Astrocyte of the cerebellum (primary cell): Measurements from ENCODE around the gene AXIN2.
A peak's percentile ranks its signal among the peaks of the same experiment; 100 is the strongest.
"Not testable (repeated sequence)": the region's sequence is repeated elsewhere in the genome, so short reads cannot be mapped to it uniquely, and the experiment has no call there.

Experiments
- DNase-seq: peaks from one replicate; pipeline ENCODE4 v3.0.0-alpha.2; 2011; ENCODE audit warnings: low read depth
- H3K4me3 ChIP-seq: 2 replicates; pipeline ENCODE4 v1.5.1; 2011; ENCODE audit warnings: mild to moderate bottlenecking, low read depth, low read length, moderate library complexity
- CTCF ChIP-seq: IDR thresholded peaks from 2 replicates; pipeline ENCODE4 v1.5.1; 2012; ENCODE audit warnings: low read length, low read depth, moderate library complexity, mild to moderate bottlenecking; ENCODE audit errors: missing control alignments
- in situ Hi-C: cut with HindIII; loops from 2 replicates; pipeline ENCODE4 v1.10.0; 2017; ENCODE audit warnings: low sequenced_read_pairs

Gene AXIN2

DNA sequence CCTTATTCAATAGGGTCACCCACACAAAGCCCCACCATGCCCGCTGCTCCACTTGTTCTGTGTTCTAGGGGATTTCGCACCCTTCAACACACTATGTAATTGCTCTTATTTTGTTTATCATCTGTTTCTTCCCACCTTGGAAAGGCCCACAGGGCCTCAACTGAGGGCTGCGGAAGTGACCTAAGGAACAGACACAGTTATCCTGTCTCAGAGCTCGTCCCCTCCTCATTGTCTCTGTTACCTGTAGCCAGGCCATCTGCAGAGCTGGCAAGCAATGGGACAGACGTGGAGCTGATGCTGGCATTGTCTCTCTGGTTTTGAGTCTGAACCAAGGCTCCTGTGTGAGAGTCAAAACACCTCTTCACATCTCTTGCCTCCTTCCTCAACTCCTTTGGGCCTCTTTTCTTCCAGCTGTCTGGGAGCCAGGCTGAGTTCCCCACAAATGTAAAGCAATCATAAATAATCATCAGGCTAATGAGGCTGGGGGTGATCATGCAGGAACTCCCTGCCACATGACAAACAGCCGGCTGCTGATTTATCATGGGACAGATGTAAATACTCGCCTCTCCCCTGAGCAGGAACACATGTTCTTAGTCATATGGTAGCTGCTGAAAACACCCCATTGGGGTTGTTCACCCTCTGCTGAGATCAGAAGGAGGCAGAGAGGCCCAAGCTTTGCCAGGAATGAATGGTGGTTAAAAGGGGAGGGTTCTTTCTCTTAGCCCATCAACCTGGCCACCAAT, 71.9 kb downstream of the AXIN2 start:
- no peak overlapping the region for H3K4me3 ChIP-seq
- in situ Hi-C loops = no loop called here
- no peak for TF ChIP-seq CTCF
- no peak for DNase-seq

- in situ Hi-C loops = no loop called here
- DNase-seq = no peak
- no peak overlapping the region for H3K4me3 ChIP-seq
- TF ChIP-seq CTCF = no peak
Measured at GRCh38 chr17:65488665-65489064, 72.8 kb downstream of the AXIN2 start.

- H3K4me3 ChIP-seq = no peak overlapping the region
- TF ChIP-seq CTCF = no peak
Measured at GRCh38 chr17:65487990-65488389, 73.5 kb downstream of the AXIN2 start.

DNA sequence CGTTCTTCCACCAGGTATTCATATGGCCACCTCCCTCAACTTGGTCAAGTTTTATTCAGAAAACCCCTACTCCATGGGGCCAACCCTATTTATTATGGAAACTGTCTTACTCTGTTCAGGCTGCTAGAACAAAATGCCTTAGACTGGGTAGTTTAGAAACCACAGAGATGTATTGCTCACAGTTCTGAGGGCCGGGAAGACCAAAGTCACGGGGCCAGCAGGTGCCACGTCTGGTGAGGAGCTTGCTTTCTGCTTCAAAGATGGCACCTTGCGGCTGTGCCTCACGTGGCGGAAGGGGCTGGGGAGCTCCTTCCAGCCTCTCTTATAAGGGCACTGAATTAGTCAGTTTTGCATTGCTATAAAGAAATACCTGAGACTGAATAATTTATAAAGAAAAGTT, 74.3 kb downstream of the AXIN2 start:
- no peak for DNase-seq
- in situ Hi-C loops = no loop called here

More at GRCh38 chr17:65487990-65488389, 73.5 kb downstream of the AXIN2 start:
- no peak for DNase-seq
- in situ Hi-C loops = no loop called here

DNA sequence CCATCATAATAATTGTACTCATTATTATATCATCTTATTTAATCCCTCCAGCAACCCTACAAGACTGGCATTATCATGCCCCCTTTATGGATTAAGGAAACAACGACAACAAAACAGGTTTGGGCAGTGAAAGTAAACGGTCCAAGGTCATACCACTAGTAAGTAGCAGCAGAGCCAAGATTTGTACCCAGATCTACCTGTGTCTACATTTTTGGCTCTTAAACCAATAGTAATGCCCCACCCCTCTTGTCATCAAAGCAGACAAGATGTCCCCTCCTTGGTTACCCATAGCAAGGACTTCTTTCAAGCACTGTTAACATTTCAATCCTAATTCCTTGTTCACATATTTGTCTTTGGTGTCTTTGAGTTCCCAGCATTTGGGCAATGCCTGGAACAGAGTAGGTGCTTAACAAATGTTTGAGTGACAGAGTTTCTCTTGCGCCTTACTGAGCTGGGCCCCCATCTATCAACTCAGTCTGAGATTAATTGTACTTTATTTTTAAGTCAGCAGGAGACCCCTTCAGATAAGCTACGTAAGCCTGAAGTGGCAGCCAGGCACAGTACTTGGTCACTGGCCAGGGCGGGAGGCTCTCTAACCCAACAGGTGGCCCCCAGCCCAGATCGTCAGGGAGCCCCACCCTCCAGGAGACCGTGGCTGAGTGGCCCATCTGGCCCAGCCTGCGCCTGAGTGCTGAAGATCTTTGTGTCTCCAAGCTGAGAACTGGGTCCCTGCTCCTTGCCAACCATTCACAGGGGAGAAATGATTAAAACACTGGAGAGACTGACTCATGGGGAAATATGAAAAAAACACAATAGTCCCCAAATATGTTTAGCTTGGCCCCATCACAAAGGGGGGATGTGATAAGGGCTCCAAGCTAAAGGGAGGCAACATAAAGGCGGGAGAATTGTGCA, 75.8 kb downstream of the AXIN2 start:
- TF ChIP-seq CTCF = no peak
- peak; percentile 49 for DNase-seq
- in situ Hi-C loops = no loop called here
- no peak overlapping the region for H3K4me3 ChIP-seq

More for the DNA sequence above, 74.3 kb downstream of the AXIN2 start:
- H3K4me3 ChIP-seq = no peak overlapping the region
- TF ChIP-seq CTCF = no peak

- in situ Hi-C loops, H3K4me3 ChIP-seq, DNase-seq: not testable (repeated sequence)
Measured at GRCh38 chr17:65484405-65484804, 77.0 kb downstream of the AXIN2 start.

GRCh38 chr17:65483438-65483837, 78.0 kb downstream of the AXIN2 start:
- no peak for TF ChIP-seq CTCF
- in situ Hi-C loops = no loop called here

More at GRCh38 chr17:65483438-65483837, 78.0 kb downstream of the AXIN2 start:
- DNase-seq = no peak
- no peak overlapping the region for H3K4me3 ChIP-seq
